GM12865 (cell line): Measurements from ENCODE around the gene DCLK2.

ENCODE experiments used
- DNase-seq: peaks from one replicate; pipeline ENCODE4 v3.0.0; 2010; ENCODE audit warnings: low read depth
- H3K4me3 ChIP-seq: 2 replicates; pipeline ENCODE4 v1.5.1; 2011; ENCODE audit warnings: mild to moderate bottlenecking, low read depth, low read length, control low read depth
- TF ChIP-seq, protein P1 (sequence below): IDR thresholded peaks from 2 replicates; pipeline ENCODE4 v1.5.1; 2011; ENCODE audit warnings: low read length, control low read depth, low read depth, inconsistent platforms; ENCODE audit not compliant: insufficient read depth; ENCODE audit errors: missing control alignments

The DCLK2 gene

GRCh38 chr4:150297861-150298474 lies 219.7 kb downstream of the DCLK2 start:
- H3K4me3 ChIP-seq, result no peak overlapping the region
- TF ChIP-seq, protein P1, sequence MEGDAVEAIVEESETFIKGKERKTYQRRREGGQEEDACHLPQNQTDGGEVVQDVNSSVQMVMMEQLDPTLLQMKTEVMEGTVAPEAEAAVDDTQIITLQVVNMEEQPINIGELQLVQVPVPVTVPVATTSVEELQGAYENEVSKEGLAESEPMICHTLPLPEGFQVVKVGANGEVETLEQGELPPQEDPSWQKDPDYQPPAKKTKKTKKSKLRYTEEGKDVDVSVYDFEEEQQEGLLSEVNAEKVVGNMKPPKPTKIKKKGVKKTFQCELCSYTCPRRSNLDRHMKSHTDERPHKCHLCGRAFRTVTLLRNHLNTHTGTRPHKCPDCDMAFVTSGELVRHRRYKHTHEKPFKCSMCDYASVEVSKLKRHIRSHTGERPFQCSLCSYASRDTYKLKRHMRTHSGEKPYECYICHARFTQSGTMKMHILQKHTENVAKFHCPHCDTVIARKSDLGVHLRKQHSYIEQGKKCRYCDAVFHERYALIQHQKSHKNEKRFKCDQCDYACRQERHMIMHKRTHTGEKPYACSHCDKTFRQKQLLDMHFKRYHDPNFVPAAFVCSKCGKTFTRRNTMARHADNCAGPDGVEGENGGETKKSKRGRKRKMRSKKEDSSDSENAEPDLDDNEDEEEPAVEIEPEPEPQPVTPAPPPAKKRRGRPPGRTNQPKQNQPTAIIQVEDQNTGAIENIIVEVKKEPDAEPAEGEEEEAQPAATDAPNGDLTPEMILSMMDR, result peak; percentile 50
- peak; percentile 55 for DNase-seq

- no peak overlapping the region for H3K4me3 ChIP-seq
- DNase-seq, result no peak
- TF ChIP-seq, protein P1, result no peak
Observed at GRCh38 chr4:150299816-150300215, 221.6 kb downstream of the DCLK2 start.

- H3K4me3 ChIP-seq, result no peak overlapping the region
- TF ChIP-seq, protein P1, result no peak
- no peak for DNase-seq
Observed at GRCh38 chr4:150302553-150302952, 224.3 kb downstream of the DCLK2 start.

- no peak for DNase-seq
- TF ChIP-seq, protein P1, result no peak
- no peak overlapping the region for H3K4me3 ChIP-seq
Observed at GRCh38 chr4:150305995-150306394, 227.8 kb downstream of the DCLK2 start.

DNA sequence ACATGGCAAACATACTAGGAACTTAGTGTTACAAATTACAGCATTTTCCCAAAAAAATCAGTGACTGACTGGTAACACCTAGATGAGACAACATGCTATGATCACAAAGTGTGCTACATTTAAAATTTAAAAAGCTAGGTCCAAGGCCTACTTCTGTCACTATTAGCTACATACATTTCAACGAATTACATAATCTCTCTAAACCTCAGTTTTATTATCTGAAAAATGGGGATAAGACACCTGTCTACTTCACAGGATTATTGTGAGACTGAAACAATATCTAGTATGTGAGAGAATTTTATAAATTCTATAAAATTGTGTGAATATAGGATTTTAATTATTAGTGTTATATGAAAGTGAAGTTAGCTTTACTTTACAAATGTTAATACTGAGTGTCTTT lies 228.5 kb downstream of the DCLK2 start:
- TF ChIP-seq, protein P1, result no peak
- no peak for DNase-seq
- H3K4me3 ChIP-seq, result no peak overlapping the region
